Measurements from ENCODE around the gene NOXO1. TPM values are rescaled to one million over a fixed set of nuclear protein-coding genes. Genes with fewer than 3 reads are reported as not detected.

The NOXO1 gene
- total RNA-seq, 3 donors from 2014 or later, result 0.88 to 0.98 TPM; not detected in 1

DNA sequence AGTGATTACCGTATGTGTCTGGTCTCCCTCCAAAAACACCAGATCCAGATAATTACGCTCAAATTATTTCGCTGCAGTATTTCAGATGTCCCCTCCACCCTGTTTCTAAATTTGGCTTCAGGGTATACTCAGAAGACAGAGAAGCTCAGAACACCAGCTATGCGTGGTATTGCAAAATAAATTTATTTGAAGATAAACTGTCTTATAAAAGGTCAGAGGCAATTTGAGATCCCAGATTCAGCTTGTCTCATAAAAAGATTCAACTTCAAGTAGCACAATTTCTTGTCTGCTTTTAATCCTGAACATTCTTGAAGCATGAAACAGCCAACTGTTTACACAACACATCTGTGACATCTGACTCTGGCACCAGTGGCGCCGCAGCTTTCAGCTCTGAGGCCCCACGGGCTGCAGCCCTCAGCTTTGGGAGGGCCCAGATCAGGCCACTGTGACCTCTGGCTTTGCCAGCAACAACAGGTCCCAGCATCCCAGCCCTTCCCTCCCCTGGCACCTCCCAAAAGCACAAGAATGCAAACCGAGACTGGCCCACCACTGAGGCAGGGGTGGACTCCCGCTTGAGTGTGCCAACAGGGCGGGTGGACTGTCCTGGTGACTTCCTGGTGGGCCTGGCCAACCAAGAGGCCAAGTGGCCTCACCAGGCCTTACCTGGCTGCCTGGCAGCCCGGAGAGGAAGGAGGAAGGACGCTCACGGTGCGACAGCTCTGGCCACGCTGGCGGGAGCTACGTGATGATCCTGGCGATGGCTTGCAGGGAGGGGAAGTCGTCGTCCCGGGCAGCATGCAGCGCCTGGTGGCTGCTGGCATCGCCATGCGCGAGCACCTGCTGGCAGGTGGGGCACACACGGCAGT, 16.5 kb upstream of the NOXO1 start:
- Histone ChIP-seq H3K4me3 (no peak overlapping the region), H3K9me3 (no peaks in the 10 kb centered on the region), H3K27ac (peak overlapping the region in 1 of 2 donors; percentile 12), H3K27me3 (no peaks in the 10 kb centered on the region), H3K36me3 (peaks cover 12% of the 10 kb centered on the region), H3K4me1 (no peaks in the 10 kb centered on the region)
- intact Hi-C loops (cut with DNase I; ENCODE audit: low total_unique reads), result no loop called here
- no peak for DNase-seq (ENCODE audit: low spot score in 2 of 2)
- TF ChIP-seq, protein P1, sequence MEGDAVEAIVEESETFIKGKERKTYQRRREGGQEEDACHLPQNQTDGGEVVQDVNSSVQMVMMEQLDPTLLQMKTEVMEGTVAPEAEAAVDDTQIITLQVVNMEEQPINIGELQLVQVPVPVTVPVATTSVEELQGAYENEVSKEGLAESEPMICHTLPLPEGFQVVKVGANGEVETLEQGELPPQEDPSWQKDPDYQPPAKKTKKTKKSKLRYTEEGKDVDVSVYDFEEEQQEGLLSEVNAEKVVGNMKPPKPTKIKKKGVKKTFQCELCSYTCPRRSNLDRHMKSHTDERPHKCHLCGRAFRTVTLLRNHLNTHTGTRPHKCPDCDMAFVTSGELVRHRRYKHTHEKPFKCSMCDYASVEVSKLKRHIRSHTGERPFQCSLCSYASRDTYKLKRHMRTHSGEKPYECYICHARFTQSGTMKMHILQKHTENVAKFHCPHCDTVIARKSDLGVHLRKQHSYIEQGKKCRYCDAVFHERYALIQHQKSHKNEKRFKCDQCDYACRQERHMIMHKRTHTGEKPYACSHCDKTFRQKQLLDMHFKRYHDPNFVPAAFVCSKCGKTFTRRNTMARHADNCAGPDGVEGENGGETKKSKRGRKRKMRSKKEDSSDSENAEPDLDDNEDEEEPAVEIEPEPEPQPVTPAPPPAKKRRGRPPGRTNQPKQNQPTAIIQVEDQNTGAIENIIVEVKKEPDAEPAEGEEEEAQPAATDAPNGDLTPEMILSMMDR (IDR thresholded peaks at IDR 0.05), result no peak
- no peak for TF ChIP-seq POLR2AphosphoS5 (IDR thresholded peaks at IDR 0.05)
- no peak for TF ChIP-seq POLR2A (IDR thresholded peaks at IDR 0.05)

DNA sequence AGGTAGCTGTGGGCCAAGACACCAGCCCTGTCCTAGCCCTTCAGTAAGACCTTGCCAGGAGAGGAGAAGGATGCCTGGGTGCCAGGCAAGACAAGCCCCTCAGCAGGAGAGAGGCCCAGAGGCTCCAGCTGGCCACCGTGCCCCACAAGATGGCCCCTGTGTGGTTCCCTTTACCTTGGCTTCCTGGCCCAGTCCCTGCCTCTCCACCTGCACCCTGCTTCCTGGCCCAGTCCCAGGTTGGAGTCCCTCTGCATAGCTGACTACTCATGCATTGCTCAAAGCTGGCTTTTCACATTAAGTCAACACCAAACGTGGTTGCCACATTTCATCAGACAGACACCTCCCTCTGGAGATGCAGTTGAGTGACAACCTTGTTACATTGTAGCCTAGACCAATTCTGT, 12.5 kb upstream of the NOXO1 start:
- DNase-seq (ENCODE audit: low spot score in 2 of 2), result no peak
- H3K27me3 ChIP-seq, result peaks cover 5 to 21% of the 10 kb centered on the region in 2 donors
- no peak overlapping the region for H3K4me3 ChIP-seq
- TF ChIP-seq POLR2A (IDR thresholded peaks at IDR 0.05), result no peak
- TF ChIP-seq, protein P1 (IDR thresholded peaks at IDR 0.05), result no peak
- no peak for TF ChIP-seq POLR2AphosphoS5 (IDR thresholded peaks at IDR 0.05)
- H3K27ac ChIP-seq, result no peak overlapping the region
- H3K4me1 ChIP-seq, result peaks cover 0 to 15% of the 10 kb centered on the region in 2 donors
- no peaks in the 10 kb centered on the region for H3K36me3 ChIP-seq
- intact Hi-C loops (cut with DNase I; ENCODE audit: low total_unique reads), result no loop called here
- no peaks in the 10 kb centered on the region for H3K9me3 ChIP-seq

DNA sequence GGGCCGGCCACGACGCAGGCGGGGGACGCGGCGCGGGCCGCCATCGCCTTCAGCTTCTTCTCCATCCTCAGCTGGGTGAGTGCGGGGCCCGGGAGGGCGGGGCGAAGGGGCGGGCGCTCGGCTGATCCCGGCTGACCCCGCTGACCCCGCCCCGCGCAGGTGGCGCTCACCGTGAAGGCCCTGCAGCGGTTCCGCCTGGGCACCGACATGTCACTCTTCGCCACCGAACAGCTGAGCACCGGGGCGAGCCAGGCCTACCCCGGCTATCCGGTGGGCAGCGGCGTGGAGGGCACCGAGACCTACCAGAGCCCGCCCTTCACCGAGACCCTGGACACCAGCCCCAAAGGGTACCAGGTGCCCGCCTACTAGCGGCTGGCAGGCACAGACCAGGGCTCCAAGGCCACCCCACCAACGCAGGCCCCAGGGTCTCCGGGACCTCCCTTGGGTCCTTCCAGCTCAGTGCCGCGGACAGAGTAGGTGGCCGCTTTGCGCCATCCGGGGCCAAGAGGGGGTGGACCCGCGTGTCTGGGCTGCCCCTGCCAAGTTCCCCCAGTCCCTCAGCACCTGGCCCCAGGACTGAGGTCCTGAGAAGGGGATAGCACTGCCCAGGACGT, 11.5 kb upstream of the NOXO1 start:
- Histone ChIP-seq H3K4me3 (peak overlapping the region in 2 of 3 donors; percentile 48 to 67), H3K4me1 (peaks cover 0 to 15% of the 10 kb centered on the region in 2 donors), H3K9me3 (no peaks in the 10 kb centered on the region), H3K27ac (peak overlapping the region; percentile 15 to 31), H3K27me3 (peaks cover 5 to 25% of the 10 kb centered on the region in 2 donors), H3K36me3 (no peaks in the 10 kb centered on the region)
- no peak for TF ChIP-seq POLR2AphosphoS5 (IDR thresholded peaks at IDR 0.05)
- TF ChIP-seq POLR2A (IDR thresholded peaks at IDR 0.05), result no peak
- TF ChIP-seq, protein P1 (IDR thresholded peaks at IDR 0.05), result no peak
- intact Hi-C loops (cut with DNase I; ENCODE audit: low total_unique reads), result no loop called here
- no peak for DNase-seq (ENCODE audit: low spot score in 2 of 2)

DNA sequence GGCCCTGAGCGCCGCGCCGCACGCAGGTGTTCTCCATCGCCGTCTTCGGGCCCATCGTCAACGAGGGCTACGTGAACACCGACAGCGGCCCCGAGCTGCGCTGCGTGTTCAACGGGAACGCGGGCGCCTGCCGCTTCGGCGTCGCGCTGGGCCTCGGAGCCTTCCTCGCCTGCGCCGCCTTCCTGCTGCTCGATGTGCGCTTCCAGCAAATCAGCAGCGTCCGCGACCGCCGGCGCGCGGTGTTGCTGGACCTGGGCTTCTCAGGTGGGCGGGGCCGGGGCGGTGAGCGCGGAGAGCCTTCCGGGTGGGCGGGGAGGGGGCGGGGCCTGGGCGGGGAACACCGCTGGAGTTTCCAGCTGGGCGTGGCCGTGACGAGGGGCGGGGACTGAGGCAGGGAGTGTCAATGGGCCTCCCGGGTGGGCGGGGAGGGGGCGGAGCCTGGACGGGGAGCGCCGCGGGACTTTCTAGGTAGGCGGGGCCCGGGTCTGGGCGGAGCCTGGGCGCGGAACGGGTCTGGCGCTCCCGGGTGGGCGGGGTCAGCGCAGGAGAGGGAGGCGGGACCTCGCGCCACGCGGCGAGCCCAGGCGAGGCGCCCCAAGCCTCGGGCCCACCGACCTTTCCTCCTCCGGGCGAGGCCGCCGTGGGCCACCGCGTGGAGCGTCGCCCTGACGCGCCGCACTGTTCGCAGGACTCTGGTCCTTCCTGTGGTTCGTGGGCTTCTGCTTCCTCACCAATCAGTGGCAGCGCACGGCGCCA, 10.9 kb upstream of the NOXO1 start:
- Histone ChIP-seq H3K27me3 (peaks cover 5 to 25% of the 10 kb centered on the region in 2 donors), H3K4me1 (peaks cover 0 to 15% of the 10 kb centered on the region in 2 donors), H3K27ac (peak overlapping the region; percentile 15 to 31), H3K36me3 (no peaks in the 10 kb centered on the region), H3K4me3 (peak overlapping the region; percentile 30 to 67 (median 48)), H3K9me3 (no peaks in the 10 kb centered on the region)
- DNase-seq (ENCODE audit: low spot score in 2 of 2), result peak; percentile 87 to 92
- intact Hi-C loops (cut with DNase I; ENCODE audit: low total_unique reads), result no loop called here
- TF ChIP-seq POLR2A (IDR thresholded peaks at IDR 0.05) (no peak), POLR2AphosphoS5 (IDR thresholded peaks at IDR 0.05) (no peak)
- TF ChIP-seq, protein P1 (IDR thresholded peaks at IDR 0.05), result no peak

Measured in breast epithelium (tissue), 4 donors.